ENCODE data around the gene C14orf180.

C14orf180 gene

GRCh38 chr14:104581521-104581920, 2.0 kb downstream of the C14orf180 start:
- no peak for DNase-seq

GRCh38 chr14:104582005-104582404, 2.4 kb downstream of the C14orf180 start:
- no peak for DNase-seq

- no peak for DNase-seq
Observed at GRCh38 chr14:104582662-104583061, 3.1 kb downstream of the C14orf180 start.

GRCh38 chr14:104583424-104584306, 4.1 kb downstream of the C14orf180 start:
- no peak for DNase-seq

- DNase-seq, result no peak
Observed at GRCh38 chr14:104584557-104584956, 5.0 kb downstream of the C14orf180 start.

GRCh38 chr14:104585966-104586697, 6.6 kb downstream of the C14orf180 start:
- DNase-seq, result no peak

GRCh38 chr14:104586832-104587620, 7.5 kb downstream of the C14orf180 start:
- no peak for DNase-seq

- DNase-seq, result no peak
Observed at GRCh38 chr14:104587641-104588040, 8.1 kb downstream of the C14orf180 start.

GRCh38 chr14:104588066-104588857, 8.7 kb downstream of the C14orf180 start:
- no peak for DNase-seq

- DNase-seq, result no peak
Observed at GRCh38 chr14:104589338-104590195, 10.0 kb downstream of the C14orf180 start.

GRCh38 chr14:104590240-104590965, 10.8 kb downstream of the C14orf180 start:
- no peak for DNase-seq

GRCh38 chr14:104591031-104591430, 11.5 kb downstream of the C14orf180 start:
- DNase-seq, result no peak

GRCh38 chr14:104591506-104592291, 12.1 kb downstream of the C14orf180 start:
- no peak for DNase-seq

- no peak for DNase-seq
Observed at GRCh38 chr14:104592292-104592672, 12.7 kb downstream of the C14orf180 start.

GRCh38 chr14:104592785-104593184, 13.2 kb downstream of the C14orf180 start:
- DNase-seq, result no peak

GRCh38 chr14:104593241-104593701, 13.7 kb downstream of the C14orf180 start:
- no peak for DNase-seq

GRCh38 chr14:104593710-104594136, 14.2 kb downstream of the C14orf180 start:
- DNase-seq, result no peak

GRCh38 chr14:104594310-104595046, 14.9 kb downstream of the C14orf180 start:
- DNase-seq, result no peak

- no peak for DNase-seq
Observed at GRCh38 chr14:104595116-104595675, 15.6 kb downstream of the C14orf180 start.
